ENCODE data around the gene EHBP1L1.

EHBP1L1 gene

DNA sequence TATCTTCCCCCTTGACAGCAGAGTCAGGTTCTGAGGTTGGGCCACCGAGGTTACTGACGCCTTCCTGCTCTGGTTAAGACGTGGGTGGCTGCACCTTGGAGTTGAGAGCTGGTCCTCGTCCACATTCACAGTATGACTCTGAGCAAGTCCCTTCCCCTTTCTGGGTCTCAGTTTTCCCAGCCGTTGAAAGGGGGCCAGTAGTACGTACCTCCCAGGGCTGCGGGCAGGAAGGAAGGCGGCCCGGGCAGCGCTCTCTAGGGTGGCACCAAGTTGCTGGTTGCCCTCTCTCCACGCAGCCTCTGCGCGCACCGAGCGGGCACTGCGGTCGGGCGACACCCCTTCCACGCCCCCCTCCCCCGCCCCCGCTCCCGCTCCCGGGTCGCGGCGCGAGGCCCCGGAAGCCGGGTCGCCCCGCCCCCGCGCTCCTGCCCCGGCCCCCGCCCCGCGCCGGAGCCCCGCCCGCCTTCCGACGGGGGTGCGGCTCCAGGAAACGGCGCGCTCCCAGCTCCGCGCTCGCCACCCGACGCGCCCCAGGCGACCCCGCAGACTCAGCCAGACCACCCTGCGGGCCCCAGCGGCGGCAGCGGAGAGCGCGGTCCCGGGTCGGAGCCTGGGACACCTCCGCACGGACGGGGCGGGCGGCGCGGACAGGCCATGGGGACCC lies at the start of gene EHBP1L1:
EHBP1L1 (plus strand) TSS at position 486 of the 664 bp plus-strand sequence. CDS start 250 bp downstream, outside the sequence.
- DNase-seq (ENCODE audit: low read depth, low spot score): no peak

DNA sequence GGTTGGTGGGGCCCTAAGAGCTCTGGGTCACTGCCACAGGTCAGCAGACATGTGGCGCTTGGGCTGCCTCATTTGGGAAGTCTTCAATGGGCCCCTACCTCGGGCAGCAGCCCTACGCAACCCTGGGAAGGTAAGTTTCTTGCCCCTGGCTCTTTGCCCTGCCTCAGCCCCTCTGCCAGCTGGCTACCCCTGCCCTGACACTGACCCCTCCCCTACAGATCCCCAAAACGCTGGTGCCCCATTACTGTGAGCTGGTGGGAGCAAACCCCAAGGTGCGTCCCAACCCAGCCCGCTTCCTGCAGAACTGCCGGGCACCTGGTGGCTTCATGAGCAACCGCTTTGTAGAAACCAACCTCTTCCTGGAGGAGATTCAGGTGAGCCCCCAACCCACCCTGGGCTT lies 49.1 kb upstream of the EHBP1L1 start:
- DNase-seq (ENCODE audit: low read depth, low spot score): no peak

DNA sequence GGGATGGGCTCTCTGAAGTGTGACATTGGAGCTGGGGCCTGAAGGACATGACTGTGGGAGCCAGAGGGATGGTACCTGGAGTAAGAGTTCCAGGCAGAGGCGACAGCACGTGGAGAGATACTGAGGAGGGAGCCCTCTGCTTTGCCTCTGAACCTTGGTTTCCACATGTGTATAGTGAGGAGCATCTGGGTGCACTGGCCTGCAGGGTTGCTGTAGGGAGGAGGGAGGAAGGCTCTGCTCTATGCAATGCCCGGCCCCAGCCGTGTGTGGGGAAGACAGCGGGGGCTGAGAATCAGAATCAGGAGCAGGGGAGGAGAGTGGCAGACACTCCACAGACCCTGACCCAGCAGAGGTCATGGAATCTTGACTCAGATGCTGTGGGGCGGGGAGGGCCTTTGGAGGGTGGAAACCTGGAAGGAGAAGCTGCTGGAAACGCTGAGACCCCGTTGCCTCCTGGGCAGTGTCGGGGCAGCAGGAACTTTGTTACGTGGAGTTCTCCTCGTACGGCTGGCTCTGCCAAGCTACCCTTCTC lies 47.0 kb upstream of the EHBP1L1 start:
- DNase-seq (ENCODE audit: low read depth, low spot score): no peak

DNA sequence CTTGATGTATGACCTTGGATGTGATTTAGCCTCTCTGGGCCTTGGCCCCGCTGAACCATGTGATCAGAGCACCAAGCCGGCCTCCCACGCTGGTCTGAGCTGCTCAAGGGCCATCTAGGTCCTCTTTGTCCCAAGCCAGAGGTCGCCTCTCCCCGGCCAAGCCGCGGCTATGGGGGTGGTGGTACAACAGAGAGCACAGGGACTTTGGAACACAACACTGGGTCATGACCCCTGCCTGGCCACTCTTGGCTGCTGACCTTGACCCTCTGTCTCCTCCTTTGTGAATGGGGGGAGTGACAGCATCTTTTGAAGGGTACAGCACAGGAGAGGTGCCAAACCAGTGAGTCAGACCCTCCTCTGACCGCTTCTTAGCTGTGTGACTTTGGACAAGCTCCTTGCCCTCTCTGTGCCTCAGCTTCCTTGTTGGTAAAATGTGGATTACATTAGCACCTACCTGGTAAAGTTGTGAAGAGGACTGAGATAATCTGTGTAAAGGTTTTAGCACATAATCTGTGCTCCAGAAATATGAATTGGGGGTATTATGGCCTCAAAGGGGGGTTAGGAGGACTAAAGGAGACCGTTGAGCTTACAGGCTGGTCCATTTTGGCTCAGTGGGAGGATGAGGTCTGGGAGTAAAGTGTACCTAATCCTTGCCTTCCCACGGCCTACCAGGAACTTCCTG lies 46.2 kb upstream of the EHBP1L1 start:
- no peak for DNase-seq (ENCODE audit: low read depth, low spot score)

DNA sequence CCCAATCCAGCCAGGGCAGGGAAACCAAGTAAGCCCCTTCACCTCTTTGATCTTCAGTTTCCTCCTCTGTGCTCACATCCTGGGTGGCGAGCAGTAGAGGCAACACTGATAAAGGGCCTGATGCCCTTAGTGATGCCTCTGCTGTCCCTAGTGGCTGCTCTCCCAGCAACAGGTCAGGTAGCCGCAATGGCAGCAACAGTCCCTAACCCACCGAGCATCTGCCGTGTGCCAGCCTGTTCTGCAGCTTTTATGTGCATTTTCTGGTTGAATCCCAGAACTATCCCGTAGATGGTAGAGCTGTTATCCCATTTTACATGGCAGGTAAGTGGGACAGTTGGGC lies 45.7 kb upstream of the EHBP1L1 start:
- no peak for DNase-seq (ENCODE audit: low read depth, low spot score)

DNA sequence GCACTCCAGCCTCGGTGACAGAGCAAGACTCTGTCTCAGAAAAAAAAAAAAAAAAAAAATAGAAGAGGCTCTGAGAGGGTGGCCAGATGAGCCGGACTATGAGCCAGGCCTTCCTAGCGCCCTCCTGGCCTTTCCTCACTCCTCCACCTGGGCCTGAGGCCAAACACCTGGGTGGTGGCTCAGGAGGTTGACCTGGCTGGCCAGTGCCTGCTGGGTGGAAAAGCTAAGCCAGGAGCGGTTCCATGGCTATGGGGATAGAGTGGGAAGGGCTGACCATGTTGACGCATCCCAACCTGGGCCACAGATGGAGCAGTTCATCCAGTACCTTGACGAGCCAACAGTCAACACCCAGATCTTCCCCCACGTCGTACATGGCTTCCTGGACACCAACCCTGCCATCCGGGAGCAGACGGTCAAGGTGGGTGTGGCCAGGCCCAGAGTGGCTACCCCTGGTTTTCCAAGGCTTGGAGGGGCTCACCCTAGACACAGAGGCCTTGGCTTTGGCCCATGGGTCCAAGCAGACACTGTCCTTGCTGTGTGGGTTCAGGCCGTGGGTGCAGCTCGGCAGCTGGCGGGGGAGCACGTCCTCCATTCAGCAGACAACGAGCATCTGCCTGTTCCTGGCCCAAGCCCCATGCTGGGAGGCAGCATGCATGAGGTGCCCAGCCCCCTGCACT lies 43.3 kb upstream of the EHBP1L1 start:
- DNase-seq (ENCODE audit: low read depth, low spot score): no peak

DNA sequence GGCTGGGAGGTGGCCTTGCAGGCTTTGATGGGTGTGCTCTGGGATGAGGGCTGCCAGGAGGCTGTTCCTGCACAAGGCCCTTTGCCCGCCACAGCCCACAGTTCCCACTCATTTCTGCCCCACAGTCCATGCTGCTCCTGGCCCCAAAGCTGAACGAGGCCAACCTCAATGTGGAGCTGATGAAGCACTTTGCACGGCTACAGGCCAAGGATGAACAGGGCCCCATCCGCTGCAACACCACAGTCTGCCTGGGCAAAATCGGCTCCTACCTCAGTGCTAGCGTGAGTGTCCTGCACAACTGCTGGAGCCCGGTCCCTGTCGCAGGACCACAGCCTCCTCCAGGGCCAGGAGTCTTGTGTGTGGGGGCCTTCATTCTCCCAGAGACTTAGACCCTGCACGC lies 40.8 kb upstream of the EHBP1L1 start:
- DNase-seq (ENCODE audit: low read depth, low spot score): no peak

DNA sequence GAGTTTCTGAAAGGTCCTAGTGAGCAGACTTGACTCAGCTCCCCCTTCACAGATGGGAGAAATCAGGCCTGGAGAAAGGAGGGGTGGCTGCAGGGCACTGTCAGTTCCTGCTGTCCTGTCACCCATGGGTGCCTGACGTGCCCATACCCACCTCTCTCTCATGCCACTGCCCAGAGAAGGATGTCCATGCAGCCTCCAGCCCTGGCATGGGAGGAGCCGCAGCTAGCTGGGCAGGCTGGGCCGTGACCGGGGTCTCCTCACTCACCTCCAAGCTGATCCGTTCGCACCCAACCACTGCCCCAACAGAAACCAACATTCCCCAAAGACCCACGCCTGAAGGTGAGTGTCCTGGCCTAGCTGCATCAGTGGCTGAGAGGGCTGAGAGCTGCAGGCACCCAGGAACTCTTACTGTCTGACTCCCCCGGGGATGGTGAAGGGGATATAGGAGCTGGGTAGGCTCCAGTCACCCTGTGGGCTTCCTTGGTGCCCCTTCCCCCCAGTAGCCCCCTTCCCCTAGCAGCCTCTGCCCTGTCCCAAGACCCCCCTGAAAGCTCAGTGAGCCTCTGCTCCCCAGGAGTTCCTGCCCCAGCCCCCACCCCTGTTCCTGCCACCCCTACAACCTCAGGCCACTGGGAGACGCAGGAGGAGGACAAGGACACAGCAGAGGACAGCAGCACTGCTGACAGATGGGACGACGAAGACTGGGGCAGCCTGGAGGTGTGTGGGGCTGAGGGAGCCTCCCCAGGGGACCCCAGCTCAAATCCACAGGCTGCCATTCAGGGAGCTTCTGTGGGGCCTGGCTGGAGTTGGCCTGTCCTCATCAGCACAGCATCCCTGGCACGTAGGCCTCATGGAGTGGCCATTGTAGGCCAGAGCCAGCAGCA lies 39.2 kb upstream of the EHBP1L1 start:
- no peak for DNase-seq (ENCODE audit: low read depth, low spot score)

DNA sequence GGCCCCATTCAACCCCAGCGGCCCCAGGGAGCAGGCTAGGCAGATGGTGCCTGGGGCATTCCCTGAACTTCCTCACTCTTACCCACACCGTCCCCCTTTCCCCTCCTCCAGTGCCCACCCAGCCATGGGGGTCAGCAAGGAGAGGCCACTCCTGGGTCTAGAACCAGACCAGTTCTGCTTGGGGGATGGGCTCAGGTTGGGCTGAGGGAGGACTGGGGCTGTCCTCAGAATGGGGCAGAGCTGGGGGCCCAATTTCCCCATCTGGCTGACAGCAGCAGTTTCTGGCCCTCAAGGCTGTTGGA lies 38.6 kb upstream of the EHBP1L1 start:
- no peak for DNase-seq (ENCODE audit: low read depth, low spot score)

DNA sequence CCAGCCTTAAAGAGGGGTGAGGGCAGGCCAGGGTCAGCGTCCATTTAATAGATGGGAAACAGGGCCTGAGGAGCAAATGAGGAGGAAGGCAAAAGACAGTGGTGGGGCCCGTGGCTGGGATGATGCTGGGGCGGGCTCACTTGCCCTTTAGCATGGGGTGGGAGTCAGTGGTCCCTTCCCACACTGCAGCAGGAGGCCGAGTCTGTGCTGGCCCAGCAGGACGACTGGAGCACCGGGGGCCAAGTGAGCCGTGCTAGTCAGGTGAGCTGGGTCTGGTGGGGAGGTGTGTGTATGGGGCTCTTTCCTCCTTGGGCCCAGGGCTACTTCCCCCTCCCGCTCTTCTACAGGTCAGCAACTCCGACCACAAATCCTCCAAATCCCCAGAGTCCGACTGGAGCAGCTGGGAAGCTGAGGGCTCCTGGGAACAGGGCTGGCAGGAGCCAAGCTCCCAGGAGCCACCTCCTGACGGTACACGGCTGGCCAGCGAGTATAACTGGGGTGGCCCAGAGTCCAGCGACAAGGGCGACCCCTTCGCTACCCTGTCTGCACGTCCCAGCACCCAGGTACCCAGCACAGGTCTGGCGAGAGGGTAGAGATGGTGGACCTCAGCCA lies 38.1 kb upstream of the EHBP1L1 start:
- DNase-seq (ENCODE audit: low read depth, low spot score): no peak

DNA sequence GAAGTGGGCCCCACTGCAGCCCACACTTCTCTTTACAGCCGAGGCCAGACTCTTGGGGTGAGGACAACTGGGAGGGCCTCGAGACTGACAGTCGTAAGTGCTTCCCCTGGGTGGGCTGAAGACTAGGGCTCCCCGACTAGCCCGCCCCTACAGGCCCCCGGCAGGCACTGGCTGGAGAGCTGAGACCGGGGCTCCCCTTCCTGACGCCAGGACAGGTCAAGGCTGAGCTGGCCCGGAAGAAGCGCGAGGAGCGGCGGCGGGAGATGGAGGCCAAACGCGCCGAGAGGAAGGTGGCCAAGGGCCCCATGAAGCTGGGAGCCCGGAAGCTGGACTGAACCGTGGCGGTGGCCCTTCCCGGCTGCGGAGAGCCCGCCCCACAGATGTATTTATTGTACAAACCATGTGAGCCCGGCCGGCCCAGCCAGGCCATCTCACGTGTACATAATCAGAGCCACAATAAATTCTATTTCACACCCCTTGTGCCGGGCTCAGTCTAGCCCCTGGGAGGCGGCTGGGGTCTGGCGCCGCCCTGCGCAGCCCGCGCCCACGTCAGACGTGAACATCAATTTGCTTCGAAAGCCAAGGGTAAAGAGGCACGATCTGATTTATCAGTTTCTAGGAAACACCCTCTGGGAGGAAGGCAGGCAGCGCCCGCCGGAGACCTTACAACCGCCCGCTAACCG lies 37.5 kb upstream of the EHBP1L1 start:
- no peak for DNase-seq (ENCODE audit: low read depth, low spot score)

DNA sequence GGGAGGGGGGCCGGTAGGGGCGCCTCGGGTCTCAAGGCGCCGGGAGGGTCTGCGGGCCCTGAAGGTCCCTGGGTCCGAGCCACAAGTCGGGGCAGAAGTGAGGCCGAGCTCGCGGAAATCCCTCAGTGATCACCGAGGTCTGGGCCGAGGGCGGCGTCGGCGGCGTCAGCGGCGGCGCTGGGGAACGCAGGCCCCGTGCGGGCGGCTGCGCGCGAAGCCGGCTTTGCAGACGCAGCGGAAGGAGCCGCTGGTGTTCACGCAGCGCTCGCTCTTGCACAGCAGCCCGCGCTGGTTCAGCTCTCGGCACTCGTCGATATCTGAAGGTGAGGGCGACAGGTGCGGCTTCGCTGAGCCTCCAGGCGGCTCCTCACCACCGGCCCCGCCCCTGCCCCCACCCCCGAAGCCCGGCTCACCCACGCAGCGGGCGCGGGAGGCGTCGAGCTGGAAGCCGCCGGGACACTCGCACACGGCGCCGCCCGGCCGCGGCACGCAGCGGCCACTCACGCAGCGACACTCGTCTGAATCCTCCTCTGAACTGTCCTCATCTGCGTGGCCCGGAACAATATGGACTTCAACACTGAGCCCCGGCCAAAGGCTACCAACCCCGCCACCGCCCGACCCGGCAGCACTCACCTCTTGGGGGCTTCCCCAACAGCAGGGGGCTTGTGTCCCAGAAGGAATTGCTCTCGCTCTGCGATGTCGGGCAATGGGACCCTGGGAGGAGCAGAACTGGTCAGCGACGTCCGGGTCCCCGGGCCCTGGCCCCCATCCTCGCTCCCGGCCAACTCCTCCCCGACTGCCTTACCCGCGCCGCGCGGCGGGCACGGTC lies 36.7 kb upstream of the EHBP1L1 start:
- no peak for DNase-seq (ENCODE audit: low read depth, low spot score)

DNA sequence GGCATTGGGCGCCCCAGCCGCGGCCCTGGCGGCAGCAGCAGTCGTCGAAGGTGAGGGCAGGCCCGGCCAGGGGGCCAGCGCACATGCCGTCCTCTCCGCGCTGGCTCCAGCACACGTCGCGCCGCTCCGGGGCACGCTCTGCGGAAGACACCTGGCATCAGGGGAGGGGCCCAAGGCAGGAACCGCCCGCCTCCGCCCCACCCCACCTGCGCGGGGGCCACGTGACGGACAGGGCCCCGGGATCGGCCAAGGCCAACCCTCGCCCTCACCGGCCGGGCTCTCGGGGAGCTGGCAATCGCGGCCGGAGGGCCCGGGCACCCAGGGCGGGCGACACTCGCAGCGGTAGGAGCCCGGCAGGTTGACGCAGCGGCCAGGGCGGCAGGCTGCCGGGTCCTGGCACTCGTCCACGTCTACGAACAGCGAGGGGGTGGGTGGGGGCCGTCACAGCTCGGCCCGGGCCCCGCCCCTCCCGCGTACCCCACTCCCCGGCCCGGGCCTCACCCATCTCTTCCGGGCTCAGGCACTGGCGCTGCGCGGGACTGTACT lies 36.0 kb upstream of the EHBP1L1 start:
- no peak for DNase-seq (ENCODE audit: low read depth, low spot score)

DNA sequence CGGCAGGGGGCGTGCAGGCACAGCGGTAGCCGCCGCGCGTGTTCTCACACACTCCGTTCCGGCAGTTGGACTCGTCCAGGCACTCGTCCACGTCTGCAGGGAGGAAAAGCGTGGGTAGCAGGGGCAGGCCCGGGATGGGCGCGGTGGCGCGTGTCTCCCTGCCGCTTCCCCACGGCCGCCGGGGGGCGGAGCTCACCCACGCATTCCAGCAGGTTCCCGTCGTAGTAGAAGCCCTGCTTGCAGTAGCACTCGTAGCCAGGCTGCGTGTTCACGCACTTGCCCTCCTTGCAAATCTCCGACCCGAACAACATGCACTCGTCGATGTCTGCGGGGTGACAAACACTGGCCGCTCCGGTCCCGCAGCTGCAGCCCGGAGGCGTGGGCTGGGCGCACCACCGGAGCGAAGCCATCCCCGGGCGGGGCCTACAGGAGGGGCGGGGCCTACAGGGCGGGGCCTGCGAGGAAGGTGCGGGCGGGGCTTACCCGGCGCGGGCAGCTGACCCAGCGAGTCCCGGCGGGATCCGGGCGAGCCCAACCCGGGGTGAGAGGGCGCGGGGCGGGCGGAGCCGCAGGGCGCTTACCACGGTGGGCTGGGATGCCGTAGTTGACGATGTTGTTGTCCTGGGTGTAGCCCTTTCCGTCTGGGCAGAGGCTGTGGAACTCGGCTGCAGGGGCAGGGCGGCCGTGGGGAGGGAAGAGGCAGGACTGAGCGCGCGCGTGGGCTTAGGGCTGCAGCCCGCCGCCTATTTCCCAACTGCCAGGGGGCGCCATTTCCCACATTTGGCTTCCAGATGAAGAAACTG lies 35.4 kb upstream of the EHBP1L1 start:
- DNase-seq (ENCODE audit: low read depth, low spot score): peak; percentile 84

DNA sequence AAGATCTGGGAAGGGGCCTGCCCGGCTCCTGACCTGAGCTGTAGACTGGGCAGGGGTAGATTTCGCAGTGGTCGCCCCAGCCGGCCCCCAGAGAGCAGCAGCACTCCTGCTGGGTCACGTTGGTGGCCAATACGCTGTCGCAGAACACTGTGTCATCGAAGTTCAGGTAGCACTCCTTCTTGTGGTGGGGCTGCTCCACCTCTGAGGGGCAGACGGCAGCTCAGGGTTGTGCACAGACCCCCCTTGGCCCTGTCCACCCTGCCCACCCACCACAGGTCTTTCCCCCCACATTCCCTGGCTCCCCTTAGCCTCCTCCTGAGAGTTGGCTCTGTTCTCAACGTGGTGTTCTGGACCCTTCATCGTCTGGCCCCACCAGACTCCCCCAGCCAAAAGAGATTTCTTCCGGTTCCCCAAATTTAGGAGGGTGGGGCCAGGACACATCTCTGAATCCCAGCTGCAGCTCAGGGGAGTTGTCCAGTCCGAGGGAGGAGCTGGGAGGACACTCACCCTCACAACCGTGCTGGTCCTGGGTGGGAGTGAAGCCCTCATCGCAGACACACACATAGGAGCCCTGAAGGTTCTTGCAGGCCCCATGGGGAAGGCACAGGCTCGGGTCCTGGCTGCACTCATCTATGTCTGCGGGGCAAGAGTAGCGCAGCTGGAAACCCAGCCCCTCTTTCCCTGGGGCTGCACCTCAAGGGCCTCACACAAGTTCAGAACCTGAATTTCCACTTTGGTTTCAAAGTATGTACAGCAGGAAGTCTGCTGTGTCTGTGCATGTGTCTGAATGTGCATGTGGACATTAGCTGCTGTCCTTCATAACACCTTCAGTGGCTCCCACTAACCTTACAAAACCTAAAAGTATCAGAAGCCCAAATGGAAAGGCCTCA lies 34.5 kb upstream of the EHBP1L1 start:
- DNase-seq (ENCODE audit: low read depth, low spot score): no peak

DNA sequence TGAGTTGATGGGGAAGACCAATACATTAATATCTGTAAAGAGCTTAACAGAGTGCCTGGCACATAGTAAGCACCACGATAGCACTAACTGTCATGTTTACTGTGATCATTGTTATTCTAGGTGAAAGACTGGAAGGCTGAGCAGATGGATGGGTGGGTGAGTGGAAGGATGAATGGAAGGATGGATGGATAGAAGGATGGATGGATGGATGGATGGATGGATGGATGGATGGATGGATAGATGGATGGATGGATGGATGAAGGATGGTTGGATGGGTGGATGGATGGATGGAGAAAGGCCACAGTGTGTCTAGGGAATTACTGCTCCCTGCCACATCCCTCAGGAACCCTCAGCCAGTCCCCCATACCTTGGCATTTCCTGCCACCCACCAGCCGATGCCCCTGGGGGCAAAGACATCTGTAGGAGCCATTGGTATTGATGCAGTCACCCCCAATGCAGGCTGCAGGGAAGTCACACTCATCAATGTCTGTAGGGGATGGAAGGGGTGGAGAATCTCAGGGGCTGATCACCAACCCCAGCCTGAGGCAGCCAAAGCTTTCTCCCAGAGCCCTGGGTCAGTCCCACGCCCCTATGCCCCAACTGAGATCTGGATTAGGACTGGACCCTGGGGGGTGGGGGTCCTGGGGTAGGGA lies 33.0 kb upstream of the EHBP1L1 start:
- no peak for DNase-seq (ENCODE audit: low read depth, low spot score)

DNA sequence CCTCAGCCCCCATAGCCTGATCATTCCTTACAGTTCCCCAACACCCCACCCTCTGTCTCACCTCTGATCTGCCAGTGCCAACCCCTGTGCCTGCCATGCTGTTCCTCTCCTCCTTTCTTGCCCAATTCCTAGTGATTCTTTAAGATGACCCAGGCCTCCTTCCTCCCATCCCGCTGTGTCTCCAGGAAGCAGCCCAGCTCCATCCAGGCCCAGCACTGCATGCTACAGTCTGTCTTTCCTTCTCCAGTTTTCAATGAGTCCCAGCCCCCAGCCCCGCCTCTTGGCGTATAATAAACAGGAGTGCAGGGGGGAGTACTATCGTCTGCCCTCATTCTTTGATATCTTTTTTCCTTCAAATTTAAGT lies 30.0 kb upstream of the EHBP1L1 start:
- no peak for DNase-seq (ENCODE audit: low read depth, low spot score)

Measured in activated naive CD8-positive, alpha-beta T cell treated with anti-CD3 and anti-CD28 coated beads, Interleukin-2, amount 50 U/mL, for 16 hours (primary cell).